HG03457 (cell line): ENCODE results near the gene ADAP1.

Experiments
- ATAC-seq: cut with Tn5 transposase; IDR thresholded peaks from one replicate; pipeline ENCODE4 v1.9.1; 2021; ENCODE audit warnings: moderate number of reproducible peaks; ENCODE audit not compliant: unreplicated experiment

Gene ADAP1

DNA sequence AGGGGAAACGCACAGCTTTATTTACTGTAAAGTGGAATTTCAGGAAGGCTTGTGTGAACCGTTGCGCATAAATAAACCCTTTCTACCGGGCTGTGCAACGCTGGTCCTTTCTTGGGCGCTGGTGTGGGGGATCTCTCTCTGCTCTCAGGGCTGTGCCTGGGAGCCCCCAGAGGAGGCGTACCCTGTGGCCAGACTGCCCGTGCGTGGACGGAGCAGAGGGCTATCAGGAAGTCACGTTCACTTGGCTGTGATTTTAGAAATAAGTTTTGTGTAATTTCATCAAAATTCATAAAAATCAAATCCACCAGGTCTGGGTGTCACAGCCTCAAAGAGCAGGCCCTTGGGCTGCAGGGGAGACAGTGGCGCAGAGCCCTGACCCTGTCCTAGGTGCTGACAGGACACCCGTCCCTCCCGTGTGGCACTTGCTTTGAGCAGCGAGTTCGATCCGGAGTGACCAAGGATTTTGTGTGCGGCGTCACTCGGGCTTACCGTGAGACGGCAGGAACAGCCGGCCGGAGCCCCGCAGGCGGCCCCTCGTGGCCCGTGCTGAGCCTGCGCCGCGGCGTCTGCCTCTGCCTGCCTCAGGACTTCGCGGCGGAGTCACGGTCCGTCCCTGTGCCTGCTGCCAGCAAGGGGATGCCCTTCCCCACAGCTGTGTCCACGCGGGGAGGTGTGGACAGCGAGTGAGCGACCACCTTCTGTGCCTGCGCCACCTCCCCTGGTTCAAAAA lies 58.0 kb downstream of the ADAP1 start:
- no peak for ATAC-seq

- no peak for ATAC-seq
Observed at GRCh38 chr7:895451-896052, 58.9 kb downstream of the ADAP1 start.

DNA sequence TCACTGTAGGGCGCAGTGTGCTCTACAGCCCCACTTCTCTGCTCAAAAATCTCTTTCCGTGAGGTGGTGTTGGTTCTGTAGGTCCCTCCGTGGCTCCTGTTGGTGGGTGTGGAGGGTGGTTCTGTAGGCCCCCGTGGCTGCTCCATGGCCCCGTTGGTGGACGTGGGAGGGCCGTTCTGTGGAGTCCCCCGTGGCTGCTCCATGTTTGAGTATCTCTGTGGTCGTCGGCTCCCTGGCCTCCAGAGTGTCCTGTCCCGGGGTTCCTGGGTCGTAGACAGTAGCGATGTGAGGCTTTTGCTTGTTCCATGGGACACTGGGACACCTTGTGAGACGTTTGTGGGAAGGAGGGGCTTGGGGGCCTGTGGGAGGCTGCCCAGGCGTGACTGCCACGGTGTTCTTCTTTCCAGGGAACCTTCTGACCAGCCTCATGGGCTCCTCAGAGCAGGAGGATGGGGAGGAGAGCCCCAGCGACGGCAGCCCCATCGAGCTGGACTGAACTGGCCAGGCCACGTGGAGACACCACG lies 59.5 kb downstream of the ADAP1 start:
- no peak for ATAC-seq

DNA sequence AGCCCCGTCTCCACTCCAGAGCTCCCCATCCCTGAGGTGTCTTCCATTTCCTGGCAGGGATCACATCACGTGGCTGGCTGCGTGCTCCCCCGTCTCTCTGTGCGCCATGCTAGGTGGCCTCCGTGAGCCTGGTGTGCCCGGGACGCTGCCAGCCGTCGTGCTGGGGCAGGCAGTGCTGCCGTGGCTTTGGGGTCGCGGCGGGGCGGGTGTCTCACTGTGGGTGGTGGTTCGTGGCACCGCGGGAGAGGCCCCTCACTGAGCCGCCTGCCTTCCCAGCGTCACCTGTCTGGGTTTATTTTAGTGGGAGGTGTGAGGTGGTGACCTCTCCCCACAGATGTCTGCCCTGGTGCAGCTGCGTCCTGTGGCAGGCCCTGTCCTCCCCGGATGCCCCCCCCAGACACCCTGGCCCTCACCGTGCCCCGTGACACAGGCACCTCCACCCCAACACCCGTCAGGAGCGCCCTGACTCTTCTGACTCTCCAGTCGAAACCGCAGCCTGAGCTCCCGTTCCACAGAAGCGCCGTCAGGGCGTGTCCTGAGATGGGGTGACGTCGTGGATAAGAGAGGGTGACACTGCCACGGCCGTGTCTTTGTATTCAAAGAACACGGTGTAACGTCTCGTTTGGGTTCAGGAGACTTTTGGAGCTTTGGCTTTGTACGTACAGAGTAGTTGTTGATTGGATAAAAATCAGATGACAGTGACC lies 60.2 kb downstream of the ADAP1 start:
- no peak for ATAC-seq

DNA sequence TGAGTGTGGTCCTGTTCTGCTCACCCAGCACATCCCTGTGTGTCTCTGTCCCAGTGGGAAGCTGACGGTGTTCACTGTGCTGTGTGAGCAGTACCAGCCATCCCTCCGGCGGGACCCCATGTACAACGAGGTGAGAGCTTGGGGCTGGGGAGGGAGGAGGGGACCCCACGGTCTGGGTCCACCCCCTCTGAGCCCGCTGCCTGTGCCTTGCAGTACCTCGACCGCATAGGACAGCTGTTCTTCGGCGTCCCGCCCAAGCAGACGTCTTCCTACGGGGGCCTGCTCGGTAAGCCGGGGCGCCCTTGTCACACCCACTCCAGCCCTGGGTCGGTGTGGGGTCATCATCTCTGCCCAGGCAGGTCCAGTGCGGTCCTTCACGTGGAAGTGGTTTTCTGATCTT lies 60.8 kb downstream of the ADAP1 start:
- no peak for ATAC-seq

DNA sequence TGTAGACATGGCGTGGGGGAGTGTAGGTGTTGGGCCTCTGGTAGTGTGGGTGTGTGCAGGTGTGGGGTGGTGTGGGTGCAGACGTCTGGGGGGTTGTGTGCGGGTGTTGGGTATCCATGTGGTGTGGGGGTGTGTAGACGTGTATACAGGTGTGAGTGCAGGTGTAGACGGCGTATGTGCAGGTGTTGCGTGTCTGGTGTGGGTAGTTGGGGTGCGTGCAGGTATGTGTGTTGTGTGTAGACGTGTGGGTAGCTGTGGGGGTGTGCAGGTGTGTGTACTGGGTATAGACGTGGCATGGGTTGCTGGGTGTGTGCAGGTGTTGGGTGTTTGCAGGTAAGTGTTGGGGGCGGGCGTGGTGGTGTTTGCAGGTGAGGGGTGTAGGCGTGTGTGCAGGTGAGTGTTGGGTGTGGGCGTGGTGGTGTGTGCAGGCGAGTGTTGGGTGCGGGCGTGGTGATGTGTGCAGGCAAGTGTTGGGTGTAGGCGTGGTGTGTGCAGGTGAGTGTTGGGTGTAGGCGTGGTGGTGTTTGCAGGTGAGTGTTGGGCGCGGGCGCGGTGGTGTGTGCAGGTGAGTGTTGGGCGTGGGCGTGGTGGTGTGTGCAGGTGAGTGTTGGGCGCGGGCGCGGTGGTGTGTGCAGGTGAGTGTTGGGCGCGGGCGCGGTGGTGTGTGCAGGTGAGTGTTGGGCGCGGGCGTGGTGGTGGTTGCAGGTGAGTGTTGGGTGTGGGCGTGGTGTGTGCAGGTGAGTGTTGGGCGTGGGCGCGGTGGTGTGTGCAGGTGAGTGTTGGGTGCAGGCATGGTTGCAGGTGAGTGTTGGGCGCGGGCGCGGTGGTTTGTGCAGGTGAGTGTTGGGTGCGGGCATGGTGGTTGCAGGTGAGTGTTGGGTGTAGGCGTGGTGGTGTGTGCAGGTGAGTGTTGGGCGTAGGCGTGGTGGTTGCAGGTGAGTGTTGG lies 61.6 kb downstream of the ADAP1 start:
- no peak for ATAC-seq

DNA sequence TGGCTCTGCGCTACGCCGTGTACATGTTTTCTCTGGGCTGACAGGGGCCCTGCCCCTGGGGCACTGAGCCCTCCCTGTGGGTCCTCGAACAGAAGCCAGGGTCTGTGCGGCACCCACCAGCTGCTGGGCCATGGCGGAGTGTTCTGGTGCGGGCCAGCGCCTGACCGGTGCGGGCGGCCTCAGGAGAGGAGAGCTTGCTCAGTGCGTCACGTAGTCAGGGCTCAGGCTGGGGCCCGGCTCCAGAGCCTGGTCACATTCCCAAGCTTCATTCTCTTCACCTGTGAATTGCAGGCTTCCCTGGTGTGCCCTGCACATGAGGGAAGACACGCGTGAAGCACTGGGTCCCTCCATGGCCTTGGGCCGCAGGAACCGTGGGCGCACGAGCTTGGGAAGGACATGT lies 62.7 kb downstream of the ADAP1 start:
- ATAC-seq: no peak

DNA sequence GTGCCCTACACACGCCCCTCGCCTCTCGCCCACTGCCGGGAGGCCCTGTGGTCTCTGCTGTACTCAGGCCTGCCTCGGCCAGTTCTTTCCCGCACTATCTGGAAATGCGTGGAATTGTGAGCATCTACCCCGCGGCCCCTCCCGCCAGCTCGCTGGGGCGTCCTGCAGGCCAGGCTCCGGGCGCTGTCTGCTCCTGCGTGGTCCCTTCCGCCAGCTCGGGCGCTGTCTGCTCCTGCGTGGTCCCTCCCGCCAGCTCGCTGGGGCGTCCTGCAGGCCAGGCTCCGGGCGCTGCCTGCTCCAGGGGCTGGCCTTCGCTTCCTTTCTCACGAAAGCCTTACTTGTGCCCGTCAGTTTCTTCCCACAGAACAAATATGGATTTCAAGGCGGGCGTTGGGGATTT lies 63.2 kb downstream of the ADAP1 start:
- no peak for ATAC-seq

DNA sequence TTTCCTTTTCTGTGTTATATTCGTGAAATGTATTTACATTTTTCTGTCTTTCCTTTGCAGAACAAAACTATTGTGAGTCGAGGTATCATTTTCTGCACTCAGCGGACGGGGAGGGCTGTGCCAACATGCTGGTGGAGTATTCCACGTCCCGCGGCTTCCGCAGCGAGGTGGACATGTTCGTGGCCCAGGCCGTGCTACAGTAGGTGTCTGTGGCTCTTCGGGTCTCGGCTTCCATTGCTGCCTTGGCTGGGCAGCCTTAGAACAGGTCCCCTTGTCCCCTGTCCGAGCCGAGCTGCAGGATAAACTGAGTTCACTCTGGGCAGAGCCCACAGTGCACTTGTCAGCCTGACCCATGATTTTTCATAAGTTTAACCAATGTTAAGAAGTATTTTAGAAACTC lies 63.6 kb downstream of the ADAP1 start:
- ATAC-seq: no peak

GRCh38 chr7:889391-889790 lies 65.1 kb downstream of the ADAP1 start:
- ATAC-seq: no peak

DNA sequence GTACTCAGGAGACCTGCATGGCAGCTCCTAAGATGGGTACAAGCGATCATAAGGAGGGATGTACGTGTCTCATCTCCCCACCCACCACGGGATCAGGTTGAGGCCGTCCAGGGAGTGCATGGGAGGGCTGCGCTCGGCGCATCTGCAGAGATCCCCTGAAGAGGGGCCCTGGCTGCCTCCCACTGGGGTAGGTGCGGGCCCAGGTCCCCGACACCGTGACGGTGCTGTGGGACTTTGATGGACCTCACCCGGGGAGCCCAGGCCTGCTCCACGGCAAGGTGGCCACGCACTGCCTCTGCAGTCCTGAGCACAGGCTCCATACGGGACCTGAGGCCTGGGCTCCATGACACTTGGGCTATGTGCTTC lies 65.5 kb downstream of the ADAP1 start:
- ATAC-seq: no peak

DNA sequence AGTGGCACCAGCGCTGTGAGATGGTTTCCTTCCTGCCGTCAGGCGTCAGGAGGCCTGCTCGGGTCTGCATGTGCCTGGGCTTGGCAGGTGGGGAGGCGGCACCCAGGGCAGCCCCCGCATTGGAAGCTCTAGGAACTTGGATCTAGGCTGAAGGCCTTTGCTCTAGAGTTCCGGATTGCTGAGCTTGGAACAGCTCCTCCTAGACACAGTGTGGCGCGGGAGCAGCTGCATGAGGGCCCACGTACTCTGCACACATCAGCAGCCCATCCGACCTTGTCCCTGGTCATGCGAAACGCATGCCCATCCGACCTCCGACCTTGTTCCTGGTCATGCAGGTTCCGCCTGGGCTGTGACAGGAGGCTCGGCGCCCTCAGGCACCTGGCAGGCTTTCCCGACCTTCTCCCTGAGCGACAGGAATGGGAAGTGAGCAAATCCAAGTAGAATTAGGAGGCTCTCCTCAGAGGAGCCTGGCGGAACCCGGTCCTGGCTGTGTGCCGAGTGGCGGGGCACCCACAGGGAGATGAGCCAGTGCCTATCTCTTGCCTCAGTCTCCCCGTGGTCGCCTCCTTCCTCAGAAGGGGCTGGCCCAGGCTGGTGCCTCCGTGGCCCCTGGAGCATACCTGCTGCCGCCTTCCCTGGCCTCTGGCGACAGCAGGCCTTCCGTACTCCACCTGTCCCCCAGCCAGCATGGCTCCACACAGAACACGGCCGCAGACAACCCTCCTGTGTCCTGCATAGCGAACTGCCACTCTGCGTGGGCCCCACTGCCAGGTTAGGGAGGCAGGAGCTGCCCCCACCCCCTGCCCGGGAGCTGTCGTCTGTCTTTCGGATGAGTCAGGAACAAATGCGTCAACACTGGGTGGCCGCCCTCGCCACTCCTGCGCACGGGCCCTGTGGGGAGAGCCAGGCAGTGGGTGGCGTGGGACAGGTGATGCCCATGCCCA lies 66.1 kb downstream of the ADAP1 start:
- ATAC-seq: no peak

DNA sequence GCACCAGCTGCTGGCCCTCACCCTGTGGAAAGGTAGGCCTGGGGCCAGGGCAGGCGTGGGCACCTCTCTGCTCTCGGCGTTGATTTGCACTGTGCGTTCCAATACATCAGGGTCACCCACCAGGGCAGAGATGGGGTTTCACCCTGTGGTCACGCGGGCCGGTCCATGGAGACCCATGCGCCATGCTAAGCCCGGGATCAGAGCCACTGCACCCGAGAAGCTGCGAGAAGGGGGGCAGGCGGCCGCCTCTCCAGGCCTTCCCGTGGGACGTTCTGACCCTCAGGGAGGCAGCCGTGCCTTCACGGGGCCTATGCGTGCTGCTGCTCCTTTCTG lies 67.0 kb downstream of the ADAP1 start:
- ATAC-seq: no peak

DNA sequence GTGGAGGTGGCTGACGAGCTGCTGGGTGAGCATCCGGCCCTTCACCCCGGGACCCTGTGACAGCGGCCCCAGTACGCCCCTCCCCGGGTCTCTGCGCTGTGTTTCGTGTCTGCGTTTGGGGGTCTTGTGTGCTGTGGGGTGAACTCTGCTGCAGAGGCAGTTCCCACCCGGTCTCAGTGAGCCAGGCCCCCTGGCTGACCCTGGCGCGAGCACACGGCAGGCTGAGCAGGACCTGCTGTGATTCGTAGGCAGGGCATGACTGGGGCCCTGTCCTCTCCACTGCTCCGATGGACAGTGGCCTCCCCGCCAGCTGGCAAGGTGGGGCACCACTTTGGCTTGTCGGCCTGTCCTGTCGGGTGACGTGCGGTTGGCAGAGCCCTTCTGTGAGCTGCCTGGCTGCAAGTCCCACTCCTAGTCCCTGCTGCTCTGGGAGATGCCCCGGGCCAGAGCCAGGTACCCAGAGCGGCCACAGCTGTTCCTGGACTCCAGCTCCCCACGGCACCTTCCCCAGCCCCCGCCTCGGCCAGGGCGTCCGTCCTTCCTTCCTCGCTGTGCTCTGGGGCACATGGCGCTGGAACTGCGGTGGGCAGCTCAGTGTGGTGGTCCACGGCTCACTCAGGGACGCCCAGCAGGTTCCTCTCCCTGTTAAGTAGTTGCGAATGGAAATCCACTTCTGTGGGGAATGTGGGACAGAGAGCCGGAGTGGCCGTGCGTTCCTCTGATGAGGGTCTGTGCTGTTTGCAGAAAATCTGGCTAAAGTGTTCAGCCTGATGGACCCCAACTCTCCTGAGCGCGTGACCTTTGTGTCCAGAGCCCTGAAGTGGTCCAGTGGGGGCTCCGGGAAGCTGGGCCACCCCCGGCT lies 67.6 kb downstream of the ADAP1 start:
- ATAC-seq: no peak

GRCh38 chr7:885893-886625 lies 68.4 kb downstream of the ADAP1 start:
- ATAC-seq: no peak

GRCh38 chr7:885261-885892 lies 69.1 kb downstream of the ADAP1 start:
- ATAC-seq: no peak

- no peak for ATAC-seq
Observed at GRCh38 chr7:884191-885003, 70.1 kb downstream of the ADAP1 start.
